GM23338 (cell line): ENCODE measurements around the gene NEK10. TPM values are rescaled to one million over a fixed set of nuclear protein-coding genes. Genes with fewer than 3 reads are reported as not detected.

Source experiments
- ATAC-seq: fragments of 200-7000 bp; cut with Tn5 transposase; 3 replicates; pipeline ENCODE4 v1.9.1; 2020
- DNase-seq: peaks from one replicate; pipeline ENCODE4 v3.0.0-alpha.2; 2015; ENCODE audit warnings: low spot score
- H2AFZ ChIP-seq: fragments of 200-600 bp; sonication (generic); 2 replicates; pipeline ENCODE4 v1.8.0; 2016; ENCODE audit warnings: antibody characterized with exemption, mild to moderate bottlenecking, moderate library complexity
- H3F3A ChIP-seq: fragments of 200-600 bp; sonication (generic); replicated peaks from 2 replicates; pipeline ENCODE4 v1.8.0; 2017; ENCODE audit warnings: antibody characterized with exemption, mixed run types, low read depth
- H3K27ac ChIP-seq: fragments of 200-600 bp; sonication (generic); 2 replicates; pipeline ENCODE4 v1.6.1; 2016; ENCODE audit warnings: low read depth
- H3K27me3 ChIP-seq: fragments of 200-600 bp; sonication (generic); 2 replicates; pipeline ENCODE4 v1.8.0; 2016; ENCODE audit warnings: mild to moderate bottlenecking, mixed run types, moderate library complexity; ENCODE audit not compliant: insufficient read depth
- H3K36me3 ChIP-seq: fragments of 200-600 bp; sonication (generic); 2 replicates; pipeline ENCODE4 v1.8.0; 2016; ENCODE audit warnings: mild to moderate bottlenecking; ENCODE audit not compliant: insufficient read depth
- H3K4me1 ChIP-seq: fragments of 200-600 bp; sonication (generic); 2 replicates; pipeline ENCODE4 v1.8.0; 2016; ENCODE audit warnings: mild to moderate bottlenecking, moderate library complexity; ENCODE audit not compliant: insufficient read depth
- H3K4me2 ChIP-seq: fragments of 200-600 bp; sonication (generic); 2 replicates; pipeline ENCODE4 v1.7.1; 2017; ENCODE audit warnings: mixed run types
- H3K4me3 ChIP-seq: fragments of 200-600 bp; sonication (generic); 2 replicates; pipeline ENCODE4 v1.6.1; 2016; ENCODE audit warnings: mixed run types
- H3K79me2 ChIP-seq: fragments of 200-600 bp; sonication (generic); replicated peaks from 2 replicates; pipeline ENCODE4 v1.8.0; 2017; ENCODE audit warnings: mild to moderate bottlenecking; ENCODE audit not compliant: insufficient read depth
- H3K9me2 ChIP-seq: fragments of 200-600 bp; sonication (generic); 2 replicates; pipeline ENCODE4 v1.8.0; 2017; ENCODE audit not compliant: insufficient read depth
- H4K20me1 ChIP-seq: fragments of 200-600 bp; sonication (generic); replicated peaks from 2 replicates; pipeline ENCODE4 v1.8.0; 2017; ENCODE audit warnings: mild to moderate bottlenecking; ENCODE audit not compliant: insufficient read depth
- H3K27ac Mint-ChIP-seq: 2 replicates; pipeline ENCODE4 v1.8.0; 2020; ENCODE audit warnings: inconsistent platforms, mild to moderate bottlenecking, moderate library complexity, mixed read lengths
- H3K27me3 Mint-ChIP-seq: 3 replicates; pipeline ENCODE4 v1.8.0; 2022; ENCODE audit warnings: low read depth, mild to moderate bottlenecking, moderate library complexity, mixed read lengths, inconsistent platforms; ENCODE audit not compliant: insufficient read depth, poor library complexity
- H3K36me3 Mint-ChIP-seq: 3 replicates; pipeline ENCODE4 v1.8.0; 2021; ENCODE audit warnings: low read depth, mild to moderate bottlenecking, inconsistent platforms, moderate library complexity, mixed read lengths
- H3K4me1 Mint-ChIP-seq: 3 replicates; pipeline ENCODE4 v1.8.0; 2020; ENCODE audit warnings: mild to moderate bottlenecking, inconsistent platforms, mixed read lengths
- H3K4me3 Mint-ChIP-seq: 3 replicates; pipeline ENCODE4 v1.8.0; 2021; ENCODE audit warnings: moderate library complexity, mild to moderate bottlenecking, inconsistent platforms, mixed read lengths
- H3K9me3 Mint-ChIP-seq: 3 replicates; pipeline ENCODE4 v1.8.0; 2020; ENCODE audit warnings: moderate library complexity, mild to moderate bottlenecking, inconsistent platforms, mixed read lengths
- CREB1 ChIP-seq: fragments of 250-450 bp; sonication (Bioruptor Pico); IDR thresholded peaks from 2 replicates; pipeline ENCODE4 v1.5.0; 2020; ENCODE audit warnings: low read depth, mild to moderate bottlenecking, moderate library complexity
- EZH2phosphoT487 ChIP-seq: fragments of 200-600 bp; sonication (generic); IDR thresholded peaks from one replicate; pipeline ENCODE4 v1.8.1; 2018; ENCODE audit warnings: antibody characterized with exemption; ENCODE audit not compliant: unreplicated experiment
- JUNB ChIP-seq: IDR thresholded peaks from one replicate; pipeline ENCODE4 v1.6.1; 2016; ENCODE audit warnings: antibody characterized with exemption; ENCODE audit not compliant: unreplicated experiment
- ZNF114 ChIP-seq: fragments of 250-450 bp; sonication (Bioruptor Pico); IDR thresholded peaks from 2 replicates; pipeline ENCODE4 v1.5.0; 2020; ENCODE audit warnings: mild to moderate bottlenecking, moderate library complexity
- ZNF331 ChIP-seq: fragments of 250-450 bp; sonication (Bioruptor Pico); IDR thresholded peaks from 2 replicates; pipeline ENCODE4 v1.5.0; 2020; ENCODE audit warnings: low read depth, mild to moderate bottlenecking, moderate library complexity
- polyA plus RNA-seq: library from polyadenylated mRNA; unstranded; fragments of >200 nt; fragmentation: Nextera tagmentation; extraction: Ambion mirVana; gene quantifications from 2 replicates; pipeline ENCODE4 v1.2.1, GENCODE V29; 2016
- total RNA-seq: library from RNA; depleted of rRNA; stranded (reverse); fragments of >200 nt; shearing (Covaris generic); gene quantifications from 2 replicates; pipeline ENCODE4 v1.2.3, GENCODE V29; 2014
- TF ChIP-seq, protein P1 (sequence below): IDR thresholded peaks from 2 replicates; pipeline ENCODE4 v1.6.1; 2016; ENCODE audit warnings: antibody characterized with exemption
- TF ChIP-seq, protein P2 (sequence below): IDR thresholded peaks from one replicate; pipeline ENCODE4 v1.6.1; 2018; ENCODE audit warnings: antibody characterized with exemption; ENCODE audit not compliant: unreplicated experiment
- TF ChIP-seq, protein P3 (sequence below), 2 experiments: fragments of 200-600 bp in 1 of 2; sonication (generic) in 1 of 2; conservative IDR thresholded peaks; 2 replicates each; pipeline versions ENCODE4 v1.5.1 to v1.6.1; 2016 to 2017; ENCODE audit warnings: antibody characterized with exemption in 2 of 2, low read depth in 2 of 2, mild to moderate bottlenecking in 2 of 2, moderate library complexity in 1 of 2

The NEK10 gene
- total and polyA plus RNA-seq, 2 experiments from 2014 or later = 0.55 to 2.0 TPM

DNA sequence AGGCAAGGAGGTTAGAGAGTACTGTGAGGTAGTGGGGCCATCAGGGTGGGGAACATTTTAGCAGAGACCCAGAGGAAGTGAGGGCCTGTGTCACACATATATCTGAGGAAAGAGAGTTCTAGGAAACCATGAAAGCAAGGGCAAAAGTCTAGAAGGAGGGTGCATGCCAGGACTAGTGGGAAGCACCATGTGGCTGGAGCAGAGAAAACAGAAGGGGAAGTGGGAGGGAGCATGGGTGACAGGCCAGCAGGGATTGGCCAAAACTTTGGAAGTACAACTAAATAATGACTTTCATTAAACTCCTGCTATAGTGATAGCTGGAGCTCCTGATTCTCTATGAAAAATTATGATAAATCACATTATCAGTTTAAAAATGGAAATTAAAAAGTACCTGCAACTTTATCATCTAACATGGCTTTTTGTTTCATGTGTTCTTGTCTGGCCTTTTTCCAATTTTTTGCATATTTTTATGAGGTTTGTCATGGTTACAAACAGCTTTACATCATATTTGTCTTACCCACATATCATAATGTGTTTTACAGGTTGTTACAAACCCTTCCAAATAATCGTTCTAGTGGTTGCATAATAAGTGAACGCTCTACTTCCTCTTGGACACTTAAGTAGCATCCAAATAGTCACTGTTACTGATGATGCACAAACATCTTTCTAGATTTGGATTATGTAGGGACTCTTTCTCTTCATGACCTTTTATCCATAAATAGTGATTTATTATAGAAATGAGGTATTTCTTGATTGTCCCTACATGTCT is 168.3 kb downstream of the NEK10 start (continued):
- TF ChIP-seq, protein P1, sequence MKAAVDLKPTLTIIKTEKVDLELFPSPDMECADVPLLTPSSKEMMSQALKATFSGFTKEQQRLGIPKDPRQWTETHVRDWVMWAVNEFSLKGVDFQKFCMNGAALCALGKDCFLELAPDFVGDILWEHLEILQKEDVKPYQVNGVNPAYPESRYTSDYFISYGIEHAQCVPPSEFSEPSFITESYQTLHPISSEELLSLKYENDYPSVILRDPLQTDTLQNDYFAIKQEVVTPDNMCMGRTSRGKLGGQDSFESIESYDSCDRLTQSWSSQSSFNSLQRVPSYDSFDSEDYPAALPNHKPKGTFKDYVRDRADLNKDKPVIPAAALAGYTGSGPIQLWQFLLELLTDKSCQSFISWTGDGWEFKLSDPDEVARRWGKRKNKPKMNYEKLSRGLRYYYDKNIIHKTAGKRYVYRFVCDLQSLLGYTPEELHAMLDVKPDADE = no peak
- TF ChIP-seq, protein P2, sequence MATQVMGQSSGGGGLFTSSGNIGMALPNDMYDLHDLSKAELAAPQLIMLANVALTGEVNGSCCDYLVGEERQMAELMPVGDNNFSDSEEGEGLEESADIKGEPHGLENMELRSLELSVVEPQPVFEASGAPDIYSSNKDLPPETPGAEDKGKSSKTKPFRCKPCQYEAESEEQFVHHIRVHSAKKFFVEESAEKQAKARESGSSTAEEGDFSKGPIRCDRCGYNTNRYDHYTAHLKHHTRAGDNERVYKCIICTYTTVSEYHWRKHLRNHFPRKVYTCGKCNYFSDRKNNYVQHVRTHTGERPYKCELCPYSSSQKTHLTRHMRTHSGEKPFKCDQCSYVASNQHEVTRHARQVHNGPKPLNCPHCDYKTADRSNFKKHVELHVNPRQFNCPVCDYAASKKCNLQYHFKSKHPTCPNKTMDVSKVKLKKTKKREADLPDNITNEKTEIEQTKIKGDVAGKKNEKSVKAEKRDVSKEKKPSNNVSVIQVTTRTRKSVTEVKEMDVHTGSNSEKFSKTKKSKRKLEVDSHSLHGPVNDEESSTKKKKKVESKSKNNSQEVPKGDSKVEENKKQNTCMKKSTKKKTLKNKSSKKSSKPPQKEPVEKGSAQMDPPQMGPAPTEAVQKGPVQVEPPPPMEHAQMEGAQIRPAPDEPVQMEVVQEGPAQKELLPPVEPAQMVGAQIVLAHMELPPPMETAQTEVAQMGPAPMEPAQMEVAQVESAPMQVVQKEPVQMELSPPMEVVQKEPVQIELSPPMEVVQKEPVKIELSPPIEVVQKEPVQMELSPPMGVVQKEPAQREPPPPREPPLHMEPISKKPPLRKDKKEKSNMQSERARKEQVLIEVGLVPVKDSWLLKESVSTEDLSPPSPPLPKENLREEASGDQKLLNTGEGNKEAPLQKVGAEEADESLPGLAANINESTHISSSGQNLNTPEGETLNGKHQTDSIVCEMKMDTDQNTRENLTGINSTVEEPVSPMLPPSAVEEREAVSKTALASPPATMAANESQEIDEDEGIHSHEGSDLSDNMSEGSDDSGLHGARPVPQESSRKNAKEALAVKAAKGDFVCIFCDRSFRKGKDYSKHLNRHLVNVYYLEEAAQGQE = no peak
- TF ChIP-seq, protein P3, sequence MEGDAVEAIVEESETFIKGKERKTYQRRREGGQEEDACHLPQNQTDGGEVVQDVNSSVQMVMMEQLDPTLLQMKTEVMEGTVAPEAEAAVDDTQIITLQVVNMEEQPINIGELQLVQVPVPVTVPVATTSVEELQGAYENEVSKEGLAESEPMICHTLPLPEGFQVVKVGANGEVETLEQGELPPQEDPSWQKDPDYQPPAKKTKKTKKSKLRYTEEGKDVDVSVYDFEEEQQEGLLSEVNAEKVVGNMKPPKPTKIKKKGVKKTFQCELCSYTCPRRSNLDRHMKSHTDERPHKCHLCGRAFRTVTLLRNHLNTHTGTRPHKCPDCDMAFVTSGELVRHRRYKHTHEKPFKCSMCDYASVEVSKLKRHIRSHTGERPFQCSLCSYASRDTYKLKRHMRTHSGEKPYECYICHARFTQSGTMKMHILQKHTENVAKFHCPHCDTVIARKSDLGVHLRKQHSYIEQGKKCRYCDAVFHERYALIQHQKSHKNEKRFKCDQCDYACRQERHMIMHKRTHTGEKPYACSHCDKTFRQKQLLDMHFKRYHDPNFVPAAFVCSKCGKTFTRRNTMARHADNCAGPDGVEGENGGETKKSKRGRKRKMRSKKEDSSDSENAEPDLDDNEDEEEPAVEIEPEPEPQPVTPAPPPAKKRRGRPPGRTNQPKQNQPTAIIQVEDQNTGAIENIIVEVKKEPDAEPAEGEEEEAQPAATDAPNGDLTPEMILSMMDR (conservative IDR thresholded peaks at IDR 0.05; ENCODE audit: low read depth in 2 of 2) = no peak
- TF ChIP-seq EZH2phosphoT487 (no peak), CREB1 (CRISPR knock-in tag) (no peak), JUNB (no peak)

DNA sequence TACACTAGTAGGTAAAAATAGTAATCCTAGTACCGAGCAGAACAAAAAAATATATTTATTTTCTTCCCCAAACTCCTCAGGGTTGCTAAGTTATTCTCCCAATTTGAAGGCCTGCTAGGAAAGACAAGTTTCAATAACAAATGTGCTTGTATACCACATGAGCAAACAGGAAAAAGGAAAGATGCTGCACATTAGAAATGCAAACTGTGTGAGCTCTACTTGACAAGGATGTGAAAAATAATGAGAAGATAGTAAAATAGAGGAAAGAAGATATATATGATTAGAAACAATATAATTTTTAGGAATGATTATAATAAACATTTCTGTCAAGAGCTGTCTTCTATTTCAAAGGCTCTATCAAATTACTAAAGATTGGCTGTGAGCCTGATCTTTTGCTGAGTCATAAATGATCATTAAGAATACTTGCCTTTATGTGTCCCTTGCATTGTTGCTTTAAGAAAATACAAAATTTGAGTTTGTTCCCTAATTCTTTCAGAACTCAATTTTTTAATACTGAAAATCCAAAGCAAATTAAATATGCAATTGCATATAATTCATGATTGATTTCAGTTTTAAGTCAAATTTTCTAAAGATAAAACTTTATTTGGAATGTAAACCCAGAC is 174.2 kb downstream of the NEK10 start:
- Mint-ChIP-seq H3K4me3 (no peak overlapping the region), H3K27me3 (no peaks in the 10 kb centered on the region), H3K4me1 (peaks cover 6% of the 10 kb centered on the region; the same call in 2 of the 3 replicates), H3K9me3 (peaks cover 24% of the 10 kb centered on the region), H3K36me3 (peaks cover 20% of the 10 kb centered on the region), H3K27ac (no peak overlapping the region)
- ATAC-seq (no peak), DNase-seq (no peak)
- Histone ChIP-seq H4K20me1 (no peaks in the 10 kb centered on the region), H3K36me3 (no peaks in the 10 kb centered on the region), H3K27ac (no peak overlapping the region), H3K9me2 (0 out of 2 replicates have a peak, but pooled peaks cover 5% of the 10 kb centered on the region), H3F3A (no peaks in the 10 kb centered on the region), H3K4me3 (no peak overlapping the region), H3K27me3 (no peaks in the 10 kb centered on the region), H2AFZ (no peak overlapping the region), H3K4me2 (no peak overlapping the region), H3K4me1 (peaks cover 4% of the 10 kb centered on the region; the same call in 1 of the 2 replicates), H3K79me2 (no peaks in the 10 kb centered on the region)
- no peak for TF ChIP-seq CREB1 (CRISPR knock-in tag)
- TF ChIP-seq ZNF114 (CRISPR knock-in tag) = no peak
- no peak for TF ChIP-seq EZH2phosphoT487
- TF ChIP-seq, protein P1 = no peak
- TF ChIP-seq, protein P3 (conservative IDR thresholded peaks at IDR 0.05; ENCODE audit: low read depth in 2 of 2) = no peak
- TF ChIP-seq JUNB = no peak
- TF ChIP-seq ZNF331 (CRISPR knock-in tag) = no peak
- TF ChIP-seq, protein P2 = no peak
